HG02759 (cell line): ENCODE measurements around the gene BRSK2.
"Not testable (repeated sequence)": the region's sequence is repeated elsewhere in the genome, so short reads cannot be mapped to it uniquely, and the experiment has no call there.

Experiments
- ATAC-seq: cut with Tn5 transposase; IDR thresholded peaks from one replicate; pipeline ENCODE4 v1.9.1; 2021; ENCODE audit warnings: mild to moderate bottlenecking, moderate library complexity; ENCODE audit not compliant: unreplicated experiment

The BRSK2 gene

GRCh38 chr11:1406571-1407485, 17.1 kb downstream of the BRSK2 start:
- no peak for ATAC-seq

- ATAC-seq: no peak
Measured at GRCh38 chr11:1407668-1408067, 17.9 kb downstream of the BRSK2 start.

- ATAC-seq: no peak
Measured at GRCh38 chr11:1408346-1408745, 18.6 kb downstream of the BRSK2 start.

DNA sequence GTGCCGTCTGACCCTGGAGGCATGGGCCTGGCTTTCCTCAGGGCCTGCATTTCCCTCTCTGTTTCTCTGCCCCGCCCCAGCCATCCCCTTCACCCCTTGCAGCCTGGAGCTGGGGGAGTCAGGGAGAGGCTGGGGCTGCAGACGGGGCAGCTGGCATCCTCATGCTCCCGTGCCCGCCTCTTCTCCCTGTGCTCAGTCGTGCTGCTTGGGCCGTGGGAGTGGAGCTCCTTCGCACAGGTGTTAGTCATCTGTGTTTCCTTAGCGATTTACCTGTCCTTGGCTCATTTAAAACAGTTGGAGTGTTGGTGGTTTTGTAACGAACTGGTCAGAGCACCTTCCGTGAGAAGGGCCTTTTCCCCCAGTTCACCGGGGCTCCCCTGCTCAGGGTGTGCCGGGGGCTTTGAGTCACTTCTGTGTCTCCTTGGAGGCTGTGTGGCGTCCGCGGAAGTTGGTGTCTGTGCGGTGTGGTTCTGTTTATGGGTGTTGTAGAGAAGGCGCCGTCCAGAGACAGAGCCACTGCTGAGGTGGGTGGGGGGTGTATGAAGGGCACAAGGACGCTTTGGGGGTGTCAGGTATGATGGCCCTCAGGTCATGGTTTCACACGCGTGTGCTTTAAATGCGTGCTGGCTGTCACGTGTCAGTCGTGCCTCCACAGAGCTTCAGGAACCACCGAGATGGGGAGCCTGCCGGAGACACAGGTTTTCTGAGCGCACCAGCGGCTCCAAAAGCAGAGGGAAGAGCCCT, 19.5 kb downstream of the BRSK2 start:
- no peak for ATAC-seq

- not testable (repeated sequence) for ATAC-seq
Measured at GRCh38 chr11:1409852-1410125, 20.1 kb downstream of the BRSK2 start.

DNA sequence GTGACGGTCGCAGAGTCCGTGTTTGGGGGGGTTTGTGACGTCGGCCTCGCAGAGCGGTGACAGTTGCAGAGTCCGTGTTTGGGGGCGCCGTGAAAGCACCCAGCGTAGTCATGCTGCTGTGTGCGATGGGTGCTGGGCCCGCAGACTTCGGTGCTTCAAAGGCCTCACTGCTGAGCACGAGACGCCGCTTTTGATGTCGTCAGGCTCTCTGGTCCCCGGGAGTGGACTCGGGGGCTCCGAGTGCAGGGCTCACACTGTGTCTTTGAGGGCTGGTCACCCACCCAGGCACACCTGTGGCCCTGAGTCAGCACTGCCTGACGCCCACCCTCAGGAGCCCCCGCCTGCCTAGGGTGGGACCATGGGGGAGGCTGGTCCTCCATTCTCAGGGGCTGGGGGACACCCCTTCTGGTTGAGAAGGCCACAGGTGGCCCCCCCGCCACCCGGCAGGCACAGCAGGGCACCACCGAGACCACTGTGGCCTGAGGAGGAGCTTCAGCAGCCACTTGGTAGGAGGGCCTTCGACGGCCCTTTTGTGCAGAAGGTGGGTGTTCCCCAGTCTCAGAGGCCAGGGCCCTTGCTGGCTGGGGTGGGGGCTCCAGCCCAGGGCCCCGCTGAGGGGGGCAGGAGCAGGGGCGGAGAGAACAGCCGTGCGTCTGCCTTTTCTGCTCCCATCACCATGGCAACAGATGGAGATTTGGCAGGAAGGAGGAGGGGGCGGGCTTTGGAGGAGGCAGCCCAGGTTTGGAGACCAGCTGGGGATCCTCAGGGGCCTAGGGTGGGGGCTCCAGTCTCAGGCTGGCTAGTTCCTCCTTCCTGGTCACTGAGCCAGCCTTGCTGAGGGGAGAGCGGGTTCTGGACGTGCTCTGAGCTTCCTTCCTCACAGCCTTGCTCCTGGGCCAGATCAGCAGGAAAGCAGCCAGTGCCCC, 20.9 kb downstream of the BRSK2 start:
- no peak for ATAC-seq

GRCh38 chr11:1411301-1411700, 21.6 kb downstream of the BRSK2 start:
- no peak for ATAC-seq

DNA sequence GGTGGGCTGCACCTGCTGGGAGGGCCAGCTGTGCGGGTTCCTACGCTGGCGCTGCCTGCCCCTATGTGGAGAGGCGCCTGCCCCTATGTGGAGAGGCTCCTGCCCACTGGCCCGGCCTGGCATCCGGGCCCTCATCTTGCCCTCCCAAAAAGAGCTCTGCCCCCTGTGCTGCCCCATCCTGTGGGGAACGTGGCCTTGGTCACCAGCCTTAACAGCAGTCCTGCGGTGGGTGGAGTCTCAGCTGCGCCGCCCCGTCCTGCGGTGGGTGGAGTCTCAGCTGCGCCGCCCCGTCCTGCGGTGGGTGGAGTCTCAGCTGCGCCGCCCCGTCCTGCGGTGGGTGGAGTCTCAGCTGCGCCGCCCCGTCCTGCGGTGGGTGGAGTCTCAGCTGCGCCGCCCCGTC, 22.0 kb downstream of the BRSK2 start:
- not testable (repeated sequence) for ATAC-seq

GRCh38 chr11:1412377-1413095, 22.8 kb downstream of the BRSK2 start:
- no peak for ATAC-seq

DNA sequence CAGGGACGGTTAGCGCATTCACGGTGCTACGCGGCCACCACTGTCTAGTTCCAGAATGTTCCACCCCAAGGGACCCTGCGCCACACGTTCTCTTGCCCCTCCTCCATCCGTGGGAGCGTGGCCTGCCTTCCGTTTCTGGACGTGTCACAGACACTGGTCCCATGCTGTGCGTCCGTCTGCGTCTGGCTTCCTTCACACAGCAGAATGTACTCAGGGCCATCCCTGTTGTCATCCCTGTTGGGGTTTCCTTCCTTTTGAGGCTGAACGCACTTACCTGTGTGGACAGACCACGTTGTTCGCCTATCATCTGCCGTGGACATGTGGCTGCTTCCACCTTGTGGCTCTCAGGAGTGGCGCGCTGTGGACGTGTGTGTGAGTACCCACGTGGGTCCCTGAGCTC, 24.9 kb downstream of the BRSK2 start:
- ATAC-seq: no peak

DNA sequence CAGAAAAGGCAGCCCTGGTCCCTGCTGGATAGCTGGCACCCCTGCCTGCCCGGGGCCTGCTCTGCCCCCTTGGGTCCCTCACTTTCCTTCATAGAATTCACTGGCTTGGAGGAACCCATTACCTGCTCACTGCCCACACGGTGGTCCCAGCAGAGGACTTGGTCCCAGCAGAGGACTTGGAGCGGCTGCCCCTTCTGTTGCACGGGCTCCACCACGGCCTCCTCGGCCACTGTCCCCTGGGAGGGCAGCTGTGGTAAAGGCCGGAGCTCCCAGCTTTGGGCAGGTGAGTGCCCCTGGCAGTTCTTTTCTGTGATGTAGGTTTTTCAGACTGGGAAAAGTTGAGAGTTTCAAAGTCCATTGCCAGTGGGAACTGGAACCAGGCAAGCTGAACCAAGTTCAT, 25.9 kb downstream of the BRSK2 start:
- ATAC-seq: no peak

GRCh38 chr11:1418192-1418795, 28.6 kb downstream of the BRSK2 start:
- not testable (repeated sequence) for ATAC-seq

DNA sequence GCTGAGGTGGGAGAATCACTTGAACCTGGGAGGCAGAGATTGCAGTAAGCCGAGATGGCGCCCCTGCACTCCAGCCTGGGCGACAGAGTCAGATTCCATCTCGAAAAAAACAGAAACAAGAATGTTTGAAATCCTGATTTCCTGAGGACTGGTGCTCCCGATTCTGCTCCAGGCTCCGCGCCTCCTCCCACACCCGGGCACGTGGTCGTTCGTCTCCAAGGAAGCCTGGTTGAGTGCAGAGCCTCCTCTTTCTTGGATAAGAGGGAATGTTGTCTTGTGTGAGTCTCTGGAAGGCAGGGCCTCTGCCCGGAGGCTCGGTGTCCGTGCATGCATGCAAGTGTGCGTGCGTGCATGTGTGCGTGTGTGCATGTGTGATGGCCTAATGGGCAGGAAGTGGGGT, 30.1 kb downstream of the BRSK2 start:
- no peak for ATAC-seq

- no peak for ATAC-seq
Measured at GRCh38 chr11:1421291-1421690, 31.6 kb downstream of the BRSK2 start.

GRCh38 chr11:1422481-1422880, 32.7 kb downstream of the BRSK2 start:
- ATAC-seq: no peak

- ATAC-seq: no peak
Measured at GRCh38 chr11:1422981-1423380, 33.2 kb downstream of the BRSK2 start.

DNA sequence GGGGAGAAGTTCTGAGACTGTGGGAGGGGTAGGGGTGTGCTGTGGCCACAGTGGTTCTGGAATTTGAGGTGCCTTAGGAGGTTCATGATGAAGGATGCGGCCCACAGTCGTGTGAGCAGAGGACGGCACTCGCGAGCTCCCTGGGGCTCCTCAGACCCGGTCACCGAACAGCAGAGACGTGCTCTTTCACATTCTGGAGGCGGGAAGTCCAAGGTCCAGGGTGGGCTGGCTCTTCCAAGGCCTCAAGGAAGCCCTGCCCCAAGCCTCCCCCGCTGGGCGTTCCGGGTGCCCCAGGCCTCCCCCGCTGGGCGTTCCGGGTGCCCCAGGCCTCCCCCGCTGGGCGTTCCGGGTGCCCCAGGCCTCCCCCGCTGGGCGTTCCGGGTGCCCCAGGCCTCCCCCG, 33.7 kb downstream of the BRSK2 start:
- ATAC-seq: not testable (repeated sequence)

DNA sequence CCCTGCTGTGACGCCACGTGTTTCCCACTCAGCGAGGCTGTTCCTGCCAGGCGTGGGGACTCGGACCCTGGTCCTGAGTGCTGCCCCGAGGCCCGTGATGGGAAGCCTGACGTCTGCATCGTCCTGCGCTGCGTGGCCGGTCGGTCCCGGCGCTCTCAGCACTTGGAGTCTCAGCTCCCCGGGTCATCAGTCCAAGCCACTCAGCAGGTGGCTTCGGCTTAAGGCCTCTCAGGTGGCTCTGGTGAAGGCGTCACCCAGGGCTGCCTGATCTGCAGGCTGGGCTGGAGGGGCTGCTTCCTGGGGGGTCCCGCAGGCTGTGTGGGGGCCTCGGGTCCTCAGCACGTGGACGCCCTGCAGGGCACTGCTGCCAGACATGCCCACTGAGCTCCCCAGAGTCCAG, 35.3 kb downstream of the BRSK2 start:
- no peak for ATAC-seq

- no peak for ATAC-seq
Measured at GRCh38 chr11:1425439-1425838, 35.7 kb downstream of the BRSK2 start.

DNA sequence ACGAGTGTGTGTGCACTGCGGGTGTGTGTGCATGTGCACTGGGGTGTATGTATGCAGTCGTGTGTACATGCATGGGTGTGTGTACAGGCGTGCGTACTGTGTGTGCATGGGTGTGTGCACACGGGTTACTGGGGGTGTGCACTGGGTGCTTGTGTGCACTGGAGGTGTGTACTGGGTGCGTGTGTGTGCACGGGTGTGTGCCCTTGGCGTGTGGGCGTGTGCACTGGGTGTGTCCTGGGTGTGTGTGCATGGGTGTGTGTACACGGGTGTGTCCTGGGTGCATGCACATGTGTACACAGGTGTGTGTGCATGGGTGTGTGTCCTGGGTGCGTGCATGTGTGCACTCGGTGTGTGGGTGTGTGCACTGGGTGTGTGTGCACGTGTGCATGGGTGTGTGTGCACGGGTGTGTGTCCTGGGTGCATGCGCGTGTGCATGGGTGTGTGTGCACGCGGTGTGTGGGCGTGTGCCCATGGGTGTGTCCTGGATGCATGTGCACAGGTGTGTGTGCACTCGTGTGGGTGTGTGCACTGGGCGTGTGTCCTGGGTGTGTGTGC, 39.1 kb downstream of the BRSK2 start:
- ATAC-seq: no peak
